A673 (cell line): Measurements from ENCODE around the gene LHPP. TPM values are rescaled to one million over a fixed set of nuclear protein-coding genes. Genes with fewer than 3 reads are reported as not detected.
A peak's percentile ranks its signal among the peaks of the same experiment; 100 is the strongest.

Experiments used
- BruUV-seq: library from RNA; stranded (reverse); fragments of 400-500 nt; replicated peaks from 2 replicates; lab custom pipeline; 2021; lab: Mats Ljungman, UMichigan
- CTCF ChIA-PET: fragments of 300-600 bp; sonication (Branson Sonifier 250); formaldehyde crosslinking; loops from one replicate; lab custom pipeline; 2022; ENCODE audit warnings: antibody characterized with exemption; lab: Charles Lee
- POLR2A ChIA-PET: fragments of 300-600 bp; sonication (Branson Sonifier 250); formaldehyde crosslinking; loops from one replicate; lab custom pipeline; 2022; ENCODE audit warnings: antibody characterized with exemption; ENCODE audit not compliant: low non-redundant PET; lab: Charles Lee
- DNase-seq: peaks from one replicate; pipeline ENCODE4 v3.0.0-alpha.2; 2015; ENCODE audit warnings: low spot score
- H3K27ac ChIP-seq: fragments of 200-600 bp; sonication (generic); 2 replicates; pipeline ENCODE4 v1.5.1; 2016; ENCODE audit warnings: mixed run types, low read depth, mild to moderate bottlenecking, mixed read lengths, antibody characterized with exemption, low read length; ENCODE audit not compliant: poor library complexity, severe bottlenecking
- H3K27me3 ChIP-seq: fragments of 200-600 bp; sonication (generic); replicated peaks from 2 replicates; pipeline ENCODE4 v1.6.1; 2017; ENCODE audit warnings: mixed run types, low read depth, mild to moderate bottlenecking, mixed read lengths, antibody characterized with exemption, low read length; ENCODE audit not compliant: insufficient read depth, poor library complexity
- H3K36me3 ChIP-seq: fragments of 200-600 bp; sonication (generic); 2 replicates; pipeline ENCODE4 v1.6.1; 2016; ENCODE audit warnings: mixed run types, mild to moderate bottlenecking, mixed read lengths, antibody characterized with exemption, low read length; ENCODE audit not compliant: insufficient read depth, poor library complexity, severe bottlenecking
- H3K4me1 ChIP-seq: fragments of 200-600 bp; sonication (generic); 2 replicates; pipeline ENCODE4 v1.6.1; 2017; ENCODE audit warnings: mixed run types, mild to moderate bottlenecking, mixed read lengths, antibody characterized with exemption, low read length; ENCODE audit not compliant: insufficient read depth, poor library complexity, severe bottlenecking
- H3K4me3 ChIP-seq: fragments of 200-600 bp; sonication (generic); 2 replicates; pipeline ENCODE4 v1.5.1; 2016; ENCODE audit warnings: low read depth, mixed run types, mild to moderate bottlenecking, mixed read lengths, low read length; ENCODE audit not compliant: poor library complexity, severe bottlenecking
- H3K9me3 ChIP-seq: fragments of 200-600 bp; sonication (generic); 2 replicates; pipeline ENCODE4 v1.6.1; 2016; ENCODE audit warnings: mixed run types, low read depth, mild to moderate bottlenecking, mixed read lengths, antibody characterized with exemption, low read length; ENCODE audit not compliant: poor library complexity, severe bottlenecking
- CTCF ChIP-seq: fragments of 300-800, 200-600 bp; sonication (generic); conservative IDR thresholded peaks from 2 replicates; pipeline ENCODE4 v1.5.1; 2017; ENCODE audit warnings: low read depth, mild to moderate bottlenecking, antibody characterized with exemption, low read length, moderate library complexity, mixed read lengths
- EZH2 ChIP-seq: fragments of 200-600 bp; sonication (generic); IDR thresholded peaks from 2 replicates; pipeline ENCODE4 v1.6.1; 2017; ENCODE audit warnings: borderline replicate concordance, low read depth, mild to moderate bottlenecking, mixed read lengths, antibody characterized with exemption, low read length; ENCODE audit not compliant: poor library complexity, severe bottlenecking
- intact Hi-C: fragments of 100-400 bp; cut with micrococcal nuclease; formaldehyde crosslinking; loops from one replicate; pipeline ENCODE4 v1.10.0; 2022; ENCODE audit not compliant: unreplicated experiment
- total RNA-seq: library from RNA; stranded (reverse); gene quantifications from 2 replicates; pipeline ENCODE4 v1.2.3, GENCODE V29; 2021

The LHPP gene
- total RNA-seq, 1 experiment from 2014 or later: 2.3 TPM

DNA sequence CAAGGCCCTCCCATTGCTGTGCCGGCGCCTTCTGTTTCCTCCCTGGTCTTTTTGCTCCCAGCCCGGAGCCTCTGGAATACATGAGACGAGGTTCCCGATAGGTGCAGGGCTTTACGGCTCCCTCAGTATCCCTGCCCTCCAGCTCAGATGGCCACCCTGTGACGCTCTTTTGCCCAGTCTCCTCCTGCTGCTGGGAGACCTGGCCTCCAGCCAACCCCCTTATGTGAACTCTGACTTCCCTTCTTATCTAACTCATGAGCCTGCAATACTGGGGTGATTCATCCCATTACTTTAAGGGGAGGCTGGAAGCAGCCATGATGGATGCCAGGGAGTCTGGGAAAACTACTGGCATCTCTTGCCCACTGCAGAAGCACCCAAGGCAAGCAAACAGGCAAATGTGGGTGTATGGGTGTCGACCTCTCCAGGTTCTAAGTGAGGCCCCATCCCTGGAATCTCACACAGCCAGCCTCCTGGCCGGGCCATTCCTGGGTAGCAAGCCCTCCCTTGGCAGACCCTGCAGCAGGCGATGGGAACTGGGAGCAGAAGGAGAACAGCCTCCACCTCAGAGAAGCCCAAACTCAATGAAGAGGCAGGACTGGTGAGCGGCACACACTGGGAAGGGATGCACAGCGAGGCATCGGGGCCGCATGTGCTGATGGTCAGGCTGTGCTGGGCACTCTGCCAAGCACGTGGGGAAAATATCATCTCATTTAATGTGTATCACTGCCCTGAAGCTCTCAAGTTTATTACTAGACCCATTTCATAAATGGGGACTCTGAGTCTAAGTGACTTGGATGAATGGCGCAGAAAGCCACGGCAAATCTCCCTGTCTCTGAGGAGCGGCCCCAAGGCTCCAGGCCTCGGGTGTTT, 185.1 kb downstream of the LHPP start:
- no peak overlapping the region for H3K27ac ChIP-seq

GRCh38 chr10:124647421-124648130, 186.0 kb downstream of the LHPP start:
- BruUV-seq: no TSS peak
- no peaks in the 10 kb centered on the region for H3K36me3 ChIP-seq
- ChIA-PET CTCF (no interaction called here), POLR2A (interaction anchor here (0.6 kb wide), 1 partner anchor 333 kb away, joined by 11 read pairs; no protein-coding TSS in a partner anchor)
- no peaks in the 10 kb centered on the region for H3K27me3 ChIP-seq
- peak; percentile 61 for DNase-seq
- peaks cover 17% of the 10 kb centered on the region for H3K4me1 ChIP-seq
- TF ChIP-seq EZH2: no peak
- peak; percentile 36; the same call in 1 of the 2 replicates for TF ChIP-seq CTCF
- H3K4me3 ChIP-seq: no peak overlapping the region
- H3K9me3 ChIP-seq: no peaks in the 10 kb centered on the region
- H3K27ac ChIP-seq: peak overlapping the region; percentile 25
- intact Hi-C loops: no loop called here

More for the DNA sequence above, 185.1 kb downstream of the LHPP start:
- no TSS peak for BruUV-seq
- ChIA-PET CTCF (no interaction called here), POLR2A (no interaction called here)
- H3K27me3 ChIP-seq: no peaks in the 10 kb centered on the region
- no peak overlapping the region for H3K4me3 ChIP-seq
- no peak for DNase-seq
- TF ChIP-seq CTCF: no peak
- no peak for TF ChIP-seq EZH2
- intact Hi-C loops: no loop called here
- peaks cover 17% of the 10 kb centered on the region for H3K4me1 ChIP-seq
- no peaks in the 10 kb centered on the region for H3K36me3 ChIP-seq
- no peaks in the 10 kb centered on the region for H3K9me3 ChIP-seq

DNA sequence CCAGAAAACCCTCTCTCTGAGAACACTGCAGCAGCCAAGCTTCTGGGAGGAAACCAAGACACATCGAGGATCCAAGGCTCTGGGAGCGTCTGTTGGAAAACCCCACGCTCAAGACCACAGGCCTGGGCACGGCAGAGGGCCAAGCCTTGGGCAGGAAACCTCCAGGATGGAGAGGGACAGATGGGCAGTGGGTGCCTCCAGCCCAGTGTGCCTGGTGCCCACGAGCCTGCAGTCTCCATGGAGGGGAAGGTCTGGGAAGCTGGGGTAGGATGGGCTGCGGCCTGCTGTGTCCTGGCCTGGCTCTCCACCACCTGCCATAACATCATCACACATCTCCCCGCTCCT, 186.5 kb downstream of the LHPP start:
- H3K27ac ChIP-seq: peak overlapping the region; percentile 25
- no peaks in the 10 kb centered on the region for H3K27me3 ChIP-seq
- peaks cover 17% of the 10 kb centered on the region for H3K4me1 ChIP-seq
- intact Hi-C loops: no loop called here
- no peak for DNase-seq
- ChIA-PET POLR2A (interaction anchor here (0.6 kb wide), 1 partner anchor 334 kb away, joined by 11 read pairs; no protein-coding TSS in a partner anchor), CTCF (no interaction called here)
- no peaks in the 10 kb centered on the region for H3K36me3 ChIP-seq
- no peak overlapping the region for H3K4me3 ChIP-seq
- no TSS peak for BruUV-seq
- TF ChIP-seq CTCF (no peak), EZH2 (no peak)
- no peaks in the 10 kb centered on the region for H3K9me3 ChIP-seq
